Esophagus squamous epithelium (tissue), 5 donors: ENCODE results near the gene MED15. TPM values are rescaled to one million over a fixed set of nuclear protein-coding genes. Genes with fewer than 3 reads are reported as not detected.
A peak's percentile ranks its signal among the peaks of the same experiment; 100 is the strongest.

Experiments used
- DNase-seq: peaks from one replicate; lab custom pipeline; 2025; lab: John Stamatoyannopoulos, UW
- H3K27ac ChIP-seq, 4 donors: fragments of 200-600 bp; sonication (generic); one replicate each; pipeline ENCODE4 v1.5.1; 2016 to 2019; ENCODE audit warnings: mild to moderate bottlenecking in 1 of 4
- H3K27me3 ChIP-seq, 4 donors: fragments of 200-600 bp; sonication (generic); 1 replicate in 3 of 4; 2 replicates in 1 of 4; pipeline versions ENCODE4 v1.5.1 to v1.6.0; 2017 to 2021; ENCODE audit warnings: antibody characterized with exemption in 1 of 4
- H3K36me3 ChIP-seq, 3 donors: fragments of 200-600 bp; sonication (generic); one replicate each; pipeline ENCODE4 v1.5.1; 2016 to 2019
- H3K4me1 ChIP-seq, 3 donors: fragments of 200-600 bp; sonication (generic); one replicate each; pipeline ENCODE4 v1.5.1; 2017 to 2019
- H3K4me3 ChIP-seq, 4 donors: fragments of 200-600 bp; sonication (generic); 1 replicate in 3 of 4; 2 replicates in 1 of 4; pipeline ENCODE4 v1.5.1; 2016 to 2019; ENCODE audit warnings: mild to moderate bottlenecking in 2 of 4, moderate library complexity in 1 of 4
- H3K9me3 ChIP-seq, 3 donors: fragments of 200-600 bp; sonication (generic); one replicate each; pipeline ENCODE4 v1.5.1; 2016 to 2019
- POLR2A ChIP-seq, 4 donors: fragments of 450-650 bp; IDR thresholded peaks; one replicate each; pipeline ENCODE4 v1.6.1; 2017; ENCODE audit warnings: antibody characterized with exemption in 4 of 4, mild to moderate bottlenecking in 4 of 4, moderate library complexity in 3 of 4
- WGBS, 2 donors: methylation state at CpG; one replicate each; pipeline ENCODE4 v1.1.5; 2018; 5-methylcytosine and 5-hydroxymethylcytosine counted together
- intact Hi-C: fragments of 100-400 bp; cut with DNase I; formaldehyde crosslinking; loops from one replicate; pipeline ENCODE4 v1.15.0; 2022
- total RNA-seq, 4 donors: library from RNA; depleted of rRNA; stranded (reverse); fragments of >200 nt; gene quantifications; one replicate each; pipeline ENCODE4 v1.1.0, GENCODE V29; 2016
- TF ChIP-seq, protein P1 (sequence below), 6 experiments: fragments of 450-650 bp in 4 of 6; fragments of 200-600 bp in 2 of 6; sonication (generic) in 2 of 6; IDR thresholded peaks; one replicate each; pipeline ENCODE4 v1.5.1; 2016 to 2019; ENCODE audit warnings: antibody characterized with exemption in 6 of 6, mild to moderate bottlenecking in 4 of 6, moderate library complexity in 4 of 6
- donor health status: DM: yes; HTN: yes; CAD: no.

MED15 gene
- total RNA-seq, 4 donors from 2014 or later, result 31.6 to 51.4 (median 46.1) TPM

DNA sequence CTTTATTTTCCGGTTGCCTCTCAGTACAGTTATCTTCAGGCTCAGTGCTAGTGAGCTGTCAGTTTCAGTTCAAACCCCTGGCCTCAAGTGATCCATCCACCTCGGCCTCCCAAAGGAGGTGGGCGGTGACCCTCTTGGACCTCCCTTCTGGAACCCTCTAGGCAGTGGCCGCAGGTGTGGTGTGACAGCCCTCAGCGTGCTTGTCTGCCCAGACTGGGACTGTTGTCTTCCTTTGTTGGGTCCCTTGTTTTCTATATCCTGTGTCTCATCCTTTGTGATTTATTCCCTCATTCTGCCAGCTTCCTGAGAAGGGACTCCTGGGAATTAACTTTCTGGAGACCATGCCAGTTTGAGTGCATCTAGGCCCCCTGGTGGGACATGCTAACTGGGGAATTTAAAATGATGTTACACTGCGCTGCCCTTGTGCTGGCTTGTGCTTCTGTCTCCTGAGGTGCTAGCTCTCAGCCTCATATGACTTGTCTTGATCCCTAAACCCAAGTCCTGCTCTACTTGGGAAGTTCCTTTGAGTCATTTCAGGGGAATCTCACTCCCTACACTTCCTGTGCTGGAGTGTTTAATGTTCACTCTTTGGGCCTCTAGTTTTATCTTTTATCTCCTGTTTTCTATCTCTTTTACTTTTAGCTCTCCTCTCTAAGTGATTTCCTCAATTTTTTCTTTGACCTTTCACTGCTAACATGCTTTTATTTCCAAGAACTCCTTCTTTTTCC is 19.4 kb downstream of the MED15 start:
- intact Hi-C loops, result no loop called here
- Histone ChIP-seq H3K27me3 (no peaks in the 10 kb centered on the region), H3K27ac (peak overlapping the region in 3 of 4 donors; percentile 31 to 49 (median 43)), H3K4me3 (no peak overlapping the region), H3K9me3 (no peaks in the 10 kb centered on the region), H3K36me3 (peaks cover 0 to 37% (median 5%) of the 10 kb centered on the region in 3 donors), H3K4me1 (peaks cover 29 to 78% (median 46%) of the 10 kb centered on the region in 3 donors)
- no peak for DNase-seq
- 61% methylated on average over 5 to 6 of the region's 6 CpGs for whole genome bisulfite sequencing, 2 donors
- TF ChIP-seq POLR2A (IDR thresholded peaks at IDR 0.05), result no peak
- TF ChIP-seq, protein P1, sequence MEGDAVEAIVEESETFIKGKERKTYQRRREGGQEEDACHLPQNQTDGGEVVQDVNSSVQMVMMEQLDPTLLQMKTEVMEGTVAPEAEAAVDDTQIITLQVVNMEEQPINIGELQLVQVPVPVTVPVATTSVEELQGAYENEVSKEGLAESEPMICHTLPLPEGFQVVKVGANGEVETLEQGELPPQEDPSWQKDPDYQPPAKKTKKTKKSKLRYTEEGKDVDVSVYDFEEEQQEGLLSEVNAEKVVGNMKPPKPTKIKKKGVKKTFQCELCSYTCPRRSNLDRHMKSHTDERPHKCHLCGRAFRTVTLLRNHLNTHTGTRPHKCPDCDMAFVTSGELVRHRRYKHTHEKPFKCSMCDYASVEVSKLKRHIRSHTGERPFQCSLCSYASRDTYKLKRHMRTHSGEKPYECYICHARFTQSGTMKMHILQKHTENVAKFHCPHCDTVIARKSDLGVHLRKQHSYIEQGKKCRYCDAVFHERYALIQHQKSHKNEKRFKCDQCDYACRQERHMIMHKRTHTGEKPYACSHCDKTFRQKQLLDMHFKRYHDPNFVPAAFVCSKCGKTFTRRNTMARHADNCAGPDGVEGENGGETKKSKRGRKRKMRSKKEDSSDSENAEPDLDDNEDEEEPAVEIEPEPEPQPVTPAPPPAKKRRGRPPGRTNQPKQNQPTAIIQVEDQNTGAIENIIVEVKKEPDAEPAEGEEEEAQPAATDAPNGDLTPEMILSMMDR (IDR thresholded peaks at IDR 0.05), result no peak

DNA sequence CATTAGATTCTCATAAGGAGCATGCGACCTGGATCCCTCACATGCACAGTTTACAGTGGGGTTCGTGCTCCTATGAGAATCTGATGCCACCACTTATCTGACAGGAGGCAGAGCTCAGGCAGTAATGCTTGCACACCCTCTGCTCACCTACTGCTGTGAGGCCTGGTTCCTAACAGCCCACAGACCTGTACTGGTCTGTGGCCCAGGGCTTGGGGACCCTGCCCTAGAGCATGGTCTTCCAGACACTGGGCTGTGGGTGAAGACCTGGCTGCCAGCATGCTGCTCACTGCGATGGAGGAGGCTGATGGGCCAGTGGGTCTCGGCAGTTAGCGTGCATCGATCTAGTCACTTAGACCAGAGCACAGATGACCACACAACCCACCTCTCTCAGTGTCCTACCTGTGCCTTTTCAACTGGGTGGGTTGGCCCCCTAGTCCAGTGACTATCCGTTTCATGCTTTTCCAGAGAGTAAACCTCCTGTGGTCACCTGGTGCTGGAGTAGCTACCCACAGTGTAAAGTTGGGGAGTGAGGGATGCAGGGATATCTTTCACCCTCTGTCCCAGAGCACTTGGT is 21.1 kb downstream of the MED15 start:
- intact Hi-C loops, result no loop called here

GRCh38 chr22:20530368-20531153 is 23.2 kb downstream of the MED15 start:
- Histone ChIP-seq H3K9me3 (no peaks in the 10 kb centered on the region), H3K4me3 (no peak overlapping the region), H3K4me1 (peaks cover 45 to 77% (median 57%) of the 10 kb centered on the region in 3 donors), H3K27me3 (no peaks in the 10 kb centered on the region), H3K36me3 (peaks cover 0 to 40% (median 5%) of the 10 kb centered on the region in 3 donors), H3K27ac (peak overlapping the region; percentile 85 to 93 (median 90))
- no peak for DNase-seq
- WGBS, 2 donors, result 43 to 48% methylated on average over 7 to 15 of the region's 15 CpGs
- intact Hi-C loops, result no loop called here
- TF ChIP-seq, protein P1 (IDR thresholded peaks at IDR 0.05), result no peak
- TF ChIP-seq POLR2A (IDR thresholded peaks at IDR 0.05), result no peak

More for the DNA sequence above, 21.1 kb downstream of the MED15 start:
- no peak overlapping the region for H3K4me3 ChIP-seq
- 87 to 94% methylated on average over 5 to 6 of the region's 7 CpGs for WGBS, 2 donors
- H3K4me1 ChIP-seq, result peaks cover 46 to 78% (median 56%) of the 10 kb centered on the region in 3 donors
- no peaks in the 10 kb centered on the region for H3K27me3 ChIP-seq
- no peak overlapping the region for H3K27ac ChIP-seq
- H3K9me3 ChIP-seq, result no peaks in the 10 kb centered on the region
- peaks cover 0 to 26% (median 5%) of the 10 kb centered on the region in 3 donors for H3K36me3 ChIP-seq
- TF ChIP-seq, protein P1 (IDR thresholded peaks at IDR 0.05), result no peak
- no peak for DNase-seq

DNA sequence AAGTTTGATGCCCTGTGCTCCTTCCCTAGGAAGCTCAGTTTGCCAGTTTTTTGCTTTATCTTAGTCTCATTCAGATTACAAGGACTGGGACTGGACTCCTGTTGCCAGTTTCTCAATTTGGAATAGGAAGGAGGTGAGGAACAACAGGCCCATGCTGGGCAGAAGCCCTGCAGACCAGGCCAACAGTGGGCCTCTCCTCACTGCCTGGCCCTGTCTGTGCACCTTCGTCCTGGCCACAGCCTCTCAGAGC is 23.7 kb downstream of the MED15 start:
- H3K4me3 ChIP-seq, result peak overlapping the region in 1 of 4 donors; percentile 26
- WGBS, 2 donors, result 20% methylated on average over 1 of the region's 1 CpG
- peaks cover 0 to 36% (median 5%) of the 10 kb centered on the region in 3 donors for H3K36me3 ChIP-seq
- intact Hi-C loops, result no loop called here
- H3K4me1 ChIP-seq, result peaks cover 45 to 78% (median 57%) of the 10 kb centered on the region in 3 donors
- no peak for TF ChIP-seq POLR2A (IDR thresholded peaks at IDR 0.05)
- no peaks in the 10 kb centered on the region for H3K27me3 ChIP-seq
- H3K27ac ChIP-seq, result peak overlapping the region; percentile 85 to 93 (median 90)
- H3K9me3 ChIP-seq, result no peaks in the 10 kb centered on the region
- DNase-seq, result no peak

GRCh38 chr22:20531404-20532201 is 24.2 kb downstream of the MED15 start:
- intact Hi-C loops, result no loop called here
- H3K36me3 ChIP-seq, result peaks cover 0 to 37% (median 5%) of the 10 kb centered on the region in 3 donors
- H3K27me3 ChIP-seq, result no peaks in the 10 kb centered on the region
- H3K27ac ChIP-seq, result peak overlapping the region; percentile 85 to 93 (median 90)
- 8 to 51% methylated on average over 10 to 11 of the region's 15 CpGs for WGBS, 2 donors
- peak overlapping the region in 1 of 4 donors; percentile 26 for H3K4me3 ChIP-seq
- peaks cover 45 to 78% (median 54%) of the 10 kb centered on the region in 3 donors for H3K4me1 ChIP-seq
- TF ChIP-seq POLR2A (IDR thresholded peaks at IDR 0.05), result no peak
- TF ChIP-seq, protein P1 (IDR thresholded peaks at IDR 0.05), result no peak
- H3K9me3 ChIP-seq, result no peaks in the 10 kb centered on the region
- DNase-seq, result no peak
